Upper lobe of left lung (tissue), 6 donors: ENCODE data around the gene LEUTX. TPM values are rescaled to one million over a fixed set of nuclear protein-coding genes. Genes with fewer than 3 reads are reported as not detected.

Source experiments
- ATAC-seq, 2 donors: fragments of 200-7000 bp; cut with Tn5 transposase; one replicate each; pipeline ENCODE4 v1.9.1; 2022; ENCODE audit warnings: mild to moderate bottlenecking in 2 of 2, moderate library complexity in 2 of 2; ENCODE audit not compliant: low FRiP score in 2 of 2
- DNase-seq, 2 donors: peaks; one replicate each; pipeline ENCODE4 v3.0.0-alpha.2; 2019 to 2020
- H3K27ac ChIP-seq, 4 donors: fragments of 200-600 bp; sonication (generic); one replicate each; pipeline ENCODE4 v1.5.1; 2016 to 2019
- H3K27me3 ChIP-seq, 4 donors: fragments of 200-600 bp; sonication (generic); one replicate each; pipeline ENCODE4 v1.5.1; 2017 to 2019
- H3K36me3 ChIP-seq, 4 donors: fragments of 200-600 bp; sonication (generic); one replicate each; pipeline ENCODE4 v1.5.1; 2016 to 2019
- H3K4me1 ChIP-seq, 4 donors: fragments of 200-600 bp; sonication (generic); one replicate each; pipeline ENCODE4 v1.5.1; 2018 to 2019
- H3K4me3 ChIP-seq, 4 donors: fragments of 200-600 bp; sonication (generic); one replicate each; pipeline ENCODE4 v1.5.1; 2017 to 2019; ENCODE audit warnings: mild to moderate bottlenecking in 2 of 4, moderate library complexity in 1 of 4
- H3K9me3 ChIP-seq, 4 donors: fragments of 200-600 bp; sonication (generic); one replicate each; pipeline ENCODE4 v1.5.1; 2018 to 2019
- EP300 ChIP-seq, 4 donors: sonication (generic); formaldehyde crosslinking; IDR thresholded peaks; one replicate each; pipeline ENCODE4 v1.5.1; 2017; ENCODE audit warnings: antibody characterized with exemption in 4 of 4, control low read depth in 2 of 4
- POLR2A ChIP-seq, 4 donors: fragments of 450-650 bp; IDR thresholded peaks; one replicate each; pipeline ENCODE4 v1.5.1; 2016 to 2017; ENCODE audit warnings: antibody characterized with exemption in 4 of 4, mild to moderate bottlenecking in 2 of 4
- POLR2AphosphoS5 ChIP-seq, 2 donors: sonication (generic); formaldehyde crosslinking; IDR thresholded peaks; one replicate each; pipeline ENCODE4 v1.5.1; 2017; ENCODE audit warnings: antibody characterized with exemption in 2 of 2
- WGBS, 2 donors: methylation state at CpG; one replicate each; pipeline ENCODE4 v1.1.5; 2017 to 2018; 5-methylcytosine and 5-hydroxymethylcytosine counted together
- total RNA-seq, 6 donors: library from RNA; depleted of rRNA in 4 of 6; stranded (reverse); fragments of >200 nt in 4 of 6; gene quantifications; one replicate each; pipeline versions ENCODE4 v1.1.0 to v1.2.1, GENCODE V29; 2016 to 2021
- TF ChIP-seq, protein P1 (sequence below), 6 experiments: fragments of 450-650 bp in 4 of 6; fragments of 200-600 bp in 2 of 6; sonication (generic) in 2 of 6; IDR thresholded peaks; one replicate each; pipeline ENCODE4 v1.5.1; 2016 to 2019; ENCODE audit warnings: antibody characterized with exemption in 6 of 6
- donor health status: DM: no; HTN: no; CAD: no; lungs with moderate emphysema.
- donor health status: DM: no; HTN: yes; CAD: no; lungs with severe emphysema.

Gene LEUTX
- total RNA-seq, 6 donors from 2014 or later: not detected

DNA sequence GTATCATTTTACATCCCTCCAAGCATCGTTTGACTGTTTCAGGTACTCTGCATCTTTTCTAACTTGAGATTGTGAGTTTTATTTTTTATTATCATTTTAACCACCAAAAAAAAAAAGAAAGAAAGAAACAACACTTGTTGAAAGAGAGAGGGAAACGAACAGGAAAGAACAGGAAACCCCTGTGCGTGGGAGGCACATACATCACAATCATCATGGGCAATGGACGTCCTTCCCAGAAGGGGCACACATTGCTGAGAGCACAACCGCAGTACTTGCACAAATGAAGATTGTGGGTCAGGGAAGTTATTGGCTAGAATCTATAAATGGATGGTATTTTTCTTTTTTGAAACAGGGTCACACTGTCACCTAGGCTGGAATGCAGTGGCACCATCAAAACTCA, 42.6 kb upstream of the LEUTX start:
- Histone ChIP-seq H3K9me3 (no peaks in the 10 kb centered on the region), H3K27ac (no peak overlapping the region), H3K4me1 (no peaks in the 10 kb centered on the region), H3K4me3 (no peak overlapping the region), H3K27me3 (no peaks in the 10 kb centered on the region), H3K36me3 (no peaks in the 10 kb centered on the region)
- 67 to 70% methylated on average over 5 of the region's 5 CpGs for WGBS, 2 donors
- TF ChIP-seq POLR2AphosphoS5 (IDR thresholded peaks at IDR 0.05) (no peak), EP300 (IDR thresholded peaks at IDR 0.05) (no peak), POLR2A (IDR thresholded peaks at IDR 0.05) (no peak)
- TF ChIP-seq, protein P1, sequence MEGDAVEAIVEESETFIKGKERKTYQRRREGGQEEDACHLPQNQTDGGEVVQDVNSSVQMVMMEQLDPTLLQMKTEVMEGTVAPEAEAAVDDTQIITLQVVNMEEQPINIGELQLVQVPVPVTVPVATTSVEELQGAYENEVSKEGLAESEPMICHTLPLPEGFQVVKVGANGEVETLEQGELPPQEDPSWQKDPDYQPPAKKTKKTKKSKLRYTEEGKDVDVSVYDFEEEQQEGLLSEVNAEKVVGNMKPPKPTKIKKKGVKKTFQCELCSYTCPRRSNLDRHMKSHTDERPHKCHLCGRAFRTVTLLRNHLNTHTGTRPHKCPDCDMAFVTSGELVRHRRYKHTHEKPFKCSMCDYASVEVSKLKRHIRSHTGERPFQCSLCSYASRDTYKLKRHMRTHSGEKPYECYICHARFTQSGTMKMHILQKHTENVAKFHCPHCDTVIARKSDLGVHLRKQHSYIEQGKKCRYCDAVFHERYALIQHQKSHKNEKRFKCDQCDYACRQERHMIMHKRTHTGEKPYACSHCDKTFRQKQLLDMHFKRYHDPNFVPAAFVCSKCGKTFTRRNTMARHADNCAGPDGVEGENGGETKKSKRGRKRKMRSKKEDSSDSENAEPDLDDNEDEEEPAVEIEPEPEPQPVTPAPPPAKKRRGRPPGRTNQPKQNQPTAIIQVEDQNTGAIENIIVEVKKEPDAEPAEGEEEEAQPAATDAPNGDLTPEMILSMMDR (IDR thresholded peaks at IDR 0.05): no peak
- DNase-seq: no peak
- ATAC-seq: no peak

DNA sequence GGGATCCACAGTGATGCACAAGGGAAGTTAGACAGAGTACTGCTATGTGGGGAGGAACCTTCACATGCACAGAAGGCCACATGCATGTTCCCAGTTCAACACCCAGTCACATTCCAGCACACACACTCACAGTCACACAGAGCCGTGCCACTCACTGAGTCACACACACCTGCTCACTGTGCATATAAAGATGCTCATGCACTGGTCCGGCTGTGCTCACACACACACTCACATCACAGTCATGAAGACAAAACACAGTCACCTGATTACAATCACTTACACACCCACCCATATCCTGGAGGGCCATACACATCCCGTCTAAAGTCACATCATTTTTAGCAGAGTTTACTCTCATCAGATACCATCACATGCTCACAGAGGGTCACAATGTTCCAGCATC, 41.3 kb upstream of the LEUTX start:
- H3K4me3 ChIP-seq: no peak overlapping the region
- TF ChIP-seq, protein P1 (IDR thresholded peaks at IDR 0.05): no peak
- TF ChIP-seq EP300 (IDR thresholded peaks at IDR 0.05) (no peak), POLR2AphosphoS5 (IDR thresholded peaks at IDR 0.05) (no peak), POLR2A (IDR thresholded peaks at IDR 0.05) (no peak)
- H3K36me3 ChIP-seq: no peaks in the 10 kb centered on the region
- DNase-seq (no peak), ATAC-seq (no peak)
- no peaks in the 10 kb centered on the region for H3K27me3 ChIP-seq
- H3K9me3 ChIP-seq: no peaks in the 10 kb centered on the region
- no peaks in the 10 kb centered on the region for H3K4me1 ChIP-seq
- 61 to 69% methylated on average over 3 of the region's 3 CpGs for WGBS, 2 donors
- no peak overlapping the region for H3K27ac ChIP-seq

GRCh38 chr19:39737891-39738290, 40.8 kb upstream of the LEUTX start, which contains the start of gene CLC:
CLC (minus strand) TSS chr19:39738029; CDS start chr19:39737952, 77 bp downstream.
- H3K4me1 ChIP-seq: no peaks in the 10 kb centered on the region
- no peak for TF ChIP-seq POLR2AphosphoS5 (IDR thresholded peaks at IDR 0.05)
- TF ChIP-seq EP300 (IDR thresholded peaks at IDR 0.05): no peak
- TF ChIP-seq, protein P1 (IDR thresholded peaks at IDR 0.05): no peak
- TF ChIP-seq POLR2A (IDR thresholded peaks at IDR 0.05): no peak
- ATAC-seq (no peak), DNase-seq (no peak)
- H3K27me3 ChIP-seq: no peaks in the 10 kb centered on the region
- no peaks in the 10 kb centered on the region for H3K9me3 ChIP-seq
- H3K27ac ChIP-seq: no peak within 1 kb of the TSS
- H3K4me3 ChIP-seq: no peak within 1 kb of the TSS
- WGBS, 2 donors: 45 to 51% methylated on average over 3 of the region's 3 CpGs
- no peaks in the 10 kb centered on the region for H3K36me3 ChIP-seq

DNA sequence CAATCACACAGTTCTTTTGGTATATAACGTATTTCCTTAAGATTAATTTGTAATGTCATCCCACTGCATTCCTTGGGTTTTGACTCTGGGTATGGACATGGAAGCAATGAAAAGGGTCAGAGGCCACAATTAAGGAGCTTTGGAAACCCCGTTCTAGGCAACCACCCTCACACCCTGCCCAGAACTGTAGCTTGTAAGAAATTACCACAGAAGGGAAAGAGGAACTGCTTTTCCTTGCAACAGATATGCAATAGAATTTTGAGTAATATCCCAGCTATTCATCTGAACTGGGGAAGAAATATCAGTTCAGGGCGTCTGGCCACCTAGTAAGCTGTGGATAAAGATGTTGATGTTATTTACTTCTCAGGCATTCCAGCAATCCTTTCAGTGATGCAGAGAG, 39.8 kb upstream of the LEUTX start:
- no peak for DNase-seq
- Histone ChIP-seq H3K36me3 (no peaks in the 10 kb centered on the region), H3K4me1 (no peaks in the 10 kb centered on the region), H3K4me3 (no peak overlapping the region), H3K27ac (no peak overlapping the region), H3K9me3 (no peaks in the 10 kb centered on the region), H3K27me3 (no peaks in the 10 kb centered on the region)
- WGBS, 2 donors: 52 to 59% methylated on average over 3 of the region's 3 CpGs
- TF ChIP-seq EP300 (IDR thresholded peaks at IDR 0.05): no peak
- TF ChIP-seq, protein P1 (IDR thresholded peaks at IDR 0.05): no peak
- ATAC-seq: peak in 1 of 2 donors; percentile 39

DNA sequence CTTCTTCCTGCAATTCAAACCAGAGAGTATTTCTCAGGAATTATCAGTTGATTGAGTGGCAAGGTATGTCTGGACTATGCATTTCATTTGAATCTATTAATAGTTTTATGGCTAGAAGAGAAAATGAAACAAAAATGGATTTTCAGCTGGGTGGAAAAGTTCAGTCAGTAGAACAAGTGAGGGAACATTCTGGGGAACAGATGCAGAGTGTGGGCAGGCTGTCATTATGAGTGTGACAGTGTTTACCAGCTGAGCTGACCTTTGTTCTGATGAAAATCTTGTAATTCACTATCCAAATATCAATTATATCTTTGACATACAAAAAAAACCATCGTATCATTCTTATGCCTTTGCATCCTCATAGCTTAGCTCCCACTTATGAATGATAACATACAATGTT, 38.3 kb upstream of the LEUTX start:
- H3K4me1 ChIP-seq: no peaks in the 10 kb centered on the region
- ATAC-seq: no peak
- H3K4me3 ChIP-seq: no peak overlapping the region
- H3K27me3 ChIP-seq: no peaks in the 10 kb centered on the region
- H3K9me3 ChIP-seq: no peaks in the 10 kb centered on the region
- WGBS, 2 donors: 75 to 81% methylated on average over 1 of the region's 1 CpG
- no peaks in the 10 kb centered on the region for H3K36me3 ChIP-seq
- no peak overlapping the region for H3K27ac ChIP-seq
- no peak for DNase-seq
- TF ChIP-seq EP300 (IDR thresholded peaks at IDR 0.05) (no peak), POLR2AphosphoS5 (IDR thresholded peaks at IDR 0.05) (no peak), POLR2A (IDR thresholded peaks at IDR 0.05) (no peak)
- TF ChIP-seq, protein P1 (IDR thresholded peaks at IDR 0.05): no peak
